Memory B cell (primary cell): ENCODE measurements around the gene PACS2.
"Not testable (repeated sequence)": the region's sequence is repeated elsewhere in the genome, so short reads cannot be mapped to it uniquely, and the experiment has no call there.

Experiments used
- ATAC-seq: fragments of 150-1000 bp; cut with Tn5 transposase; 2 replicates; pipeline ENCODE4 v1.10.0; 2021; ENCODE audit warnings: low read depth, mild to moderate bottlenecking, moderate library complexity
- DNase-seq, 2 donors: peaks; one replicate each; pipeline ENCODE4 v3.0.0; 2022; ENCODE audit warnings: low spot score in 2 of 2
- H3K27ac Mint-ChIP-seq: one replicate; pipeline ENCODE4 v1.8.0; 2022; ENCODE audit warnings: mild to moderate bottlenecking, moderate library complexity, mixed read lengths
- H3K27me3 Mint-ChIP-seq: one replicate; pipeline ENCODE4 v1.8.0; 2022; ENCODE audit warnings: mixed read lengths
- H3K36me3 Mint-ChIP-seq: one replicate; pipeline ENCODE4 v1.8.0; 2022; ENCODE audit warnings: mild to moderate bottlenecking, mixed read lengths
- H3K4me1 Mint-ChIP-seq: one replicate; pipeline ENCODE4 v1.8.0; 2022; ENCODE audit warnings: mixed read lengths
- H3K4me3 Mint-ChIP-seq: one replicate; pipeline ENCODE4 v1.8.0; 2022; ENCODE audit warnings: mild to moderate bottlenecking, moderate library complexity, mixed read lengths
- H3K9me3 Mint-ChIP-seq: one replicate; pipeline ENCODE4 v1.8.0; 2022; ENCODE audit warnings: mixed read lengths

PACS2 gene

DNA sequence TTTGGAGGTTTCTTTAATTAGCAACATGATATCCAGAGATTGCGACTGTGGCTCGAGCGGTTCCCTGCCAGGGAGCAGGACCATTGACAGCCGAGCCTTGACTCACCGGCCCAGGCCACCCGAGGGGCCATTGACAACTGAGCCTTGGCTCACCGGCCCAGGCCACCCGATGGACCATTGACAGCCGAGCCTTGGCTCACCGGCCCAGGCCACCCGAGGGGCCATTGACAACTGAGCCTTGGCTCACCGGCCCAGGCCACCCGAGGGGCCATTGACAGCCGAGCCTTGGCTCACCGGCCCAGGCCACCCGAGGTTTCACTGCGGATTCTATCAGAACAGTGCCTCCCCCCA lies 13.1 kb downstream of the PACS2 start:
- DNase-seq, H3K9me3 Mint-ChIP-seq: not testable (repeated sequence)

DNA sequence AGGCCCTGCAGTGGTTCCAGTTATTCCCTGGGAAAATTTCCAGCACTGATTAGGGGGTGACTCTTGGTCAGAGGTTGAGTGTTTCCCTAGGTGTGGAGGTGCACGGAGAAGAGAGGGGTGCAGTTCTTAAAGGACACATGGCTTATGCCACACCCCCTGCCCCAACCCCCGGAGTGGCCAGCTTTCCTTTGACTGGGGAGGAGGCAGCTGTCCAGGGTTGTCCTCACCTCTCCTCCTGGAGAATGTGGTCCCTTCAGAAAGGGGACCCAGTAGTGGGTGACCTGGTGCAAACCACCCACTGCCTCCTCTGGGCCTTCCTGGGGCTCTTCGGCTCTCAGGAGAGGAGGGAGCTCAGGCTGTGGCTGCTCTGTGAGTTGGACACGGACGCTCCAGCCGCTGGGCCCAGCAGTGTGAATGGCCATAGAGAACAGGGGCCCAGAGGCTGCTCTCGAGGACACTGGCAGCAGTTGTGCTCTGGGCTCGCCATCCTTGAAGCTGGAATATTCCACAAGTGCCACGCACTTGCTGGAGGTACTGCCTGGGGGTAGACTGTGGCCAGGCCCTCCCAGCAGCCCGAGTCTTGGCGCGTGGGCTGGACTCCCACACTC lies 13.6 kb downstream of the PACS2 start:
- Mint-ChIP-seq H3K4me1 (peaks cover 24% of the 10 kb centered on the region), H3K36me3 (peaks cover 5% of the 10 kb centered on the region), H3K27ac (no peak overlapping the region), H3K4me3 (no peak overlapping the region), H3K27me3 (no peaks in the 10 kb centered on the region), H3K9me3 (no peaks in the 10 kb centered on the region)
- DNase-seq (no peak), ATAC-seq (no peak)

More for the DNA sequence above, 13.1 kb downstream of the PACS2 start:
- not testable (repeated sequence) for ATAC-seq, H3K27ac Mint-ChIP-seq, H3K36me3 Mint-ChIP-seq, H3K27me3 Mint-ChIP-seq, H3K4me3 Mint-ChIP-seq
- peaks cover 23% of the 10 kb centered on the region for H3K4me1 Mint-ChIP-seq

DNA sequence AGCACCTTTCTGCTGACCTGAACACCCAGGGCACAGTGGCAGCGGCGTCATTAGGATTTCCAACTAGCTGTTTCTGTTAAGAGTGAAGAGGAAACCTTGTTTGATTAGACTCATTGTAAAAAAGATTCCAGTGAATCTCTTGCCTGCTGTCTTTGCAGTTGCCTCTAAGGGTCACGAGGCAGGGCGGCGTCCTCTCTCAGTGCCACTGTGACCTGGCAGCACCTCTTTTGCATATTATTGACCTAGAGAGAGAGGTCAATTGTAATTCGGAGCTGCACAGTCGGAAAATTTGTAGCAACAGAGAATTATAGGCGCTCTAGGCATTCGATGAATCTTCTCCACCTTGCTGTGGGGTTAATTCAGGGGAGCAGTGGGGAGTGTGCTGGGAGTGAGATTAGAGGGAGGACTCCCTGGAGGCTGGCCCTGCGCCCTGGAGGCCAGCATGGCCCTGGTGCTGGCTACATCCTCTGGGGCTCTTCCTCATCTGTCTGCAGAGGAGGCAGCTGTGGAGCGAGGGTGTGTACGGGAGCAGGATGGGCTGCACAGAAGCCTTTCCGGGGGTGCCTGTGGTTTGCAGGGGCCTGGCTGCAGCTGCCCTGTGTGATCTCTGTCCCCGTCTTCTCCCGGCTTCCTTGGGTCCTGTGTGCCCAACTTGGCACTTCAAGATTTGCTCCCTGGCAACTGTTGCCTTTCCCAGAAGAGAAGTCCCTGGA lies 14.3 kb downstream of the PACS2 start:
- peaks cover 20% of the 10 kb centered on the region for H3K4me1 Mint-ChIP-seq
- no peaks in the 10 kb centered on the region for H3K27me3 Mint-ChIP-seq
- no peak overlapping the region for H3K4me3 Mint-ChIP-seq
- ATAC-seq = no peak
- H3K27ac Mint-ChIP-seq = no peak overlapping the region
- DNase-seq = no peak
- peaks cover 2% of the 10 kb centered on the region for H3K36me3 Mint-ChIP-seq
- H3K9me3 Mint-ChIP-seq = no peaks in the 10 kb centered on the region

DNA sequence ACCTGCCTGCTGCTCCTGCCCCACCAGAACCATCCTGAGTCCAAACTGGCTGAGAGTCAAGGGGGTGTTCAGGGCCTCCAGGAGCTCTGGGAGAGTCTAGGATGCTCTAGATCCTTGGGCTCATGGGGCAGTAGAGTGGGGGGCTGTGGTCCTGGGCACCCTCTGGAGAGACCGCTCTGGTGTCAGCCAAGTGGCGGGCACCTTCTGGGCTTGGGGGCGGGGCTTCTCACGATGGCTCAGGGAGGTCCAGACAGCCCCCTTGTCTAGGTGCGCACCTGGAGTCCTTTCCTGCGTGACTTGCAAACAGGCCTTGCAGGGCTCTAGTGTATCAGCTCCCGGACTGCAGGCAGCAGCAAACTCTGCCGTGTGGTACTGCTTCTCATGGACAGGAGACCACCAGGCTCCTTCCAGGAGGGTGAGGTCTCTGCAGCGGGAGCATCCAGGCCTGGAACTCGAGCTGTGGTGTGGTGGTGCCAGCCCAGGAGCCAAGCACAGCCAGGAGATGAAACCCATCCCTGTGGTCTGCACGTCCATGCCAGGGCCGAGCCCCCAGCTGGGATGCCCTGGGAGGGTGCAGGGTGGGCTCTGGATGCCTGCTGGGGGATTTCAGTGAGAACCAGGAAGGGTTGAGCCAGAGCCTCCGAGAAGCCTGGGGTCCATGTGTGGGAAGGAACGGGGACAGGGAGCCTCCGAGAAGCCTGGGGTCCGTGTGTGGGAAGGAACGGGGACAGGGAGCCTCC lies 15.0 kb downstream of the PACS2 start:
- no peak overlapping the region for H3K27ac Mint-ChIP-seq
- no peaks in the 10 kb centered on the region for H3K9me3 Mint-ChIP-seq
- DNase-seq (no peak), ATAC-seq (no peak)
- H3K4me1 Mint-ChIP-seq = peaks cover 20% of the 10 kb centered on the region
- no peak overlapping the region for H3K4me3 Mint-ChIP-seq
- no peaks in the 10 kb centered on the region for H3K27me3 Mint-ChIP-seq
- peaks cover 2% of the 10 kb centered on the region for H3K36me3 Mint-ChIP-seq

DNA sequence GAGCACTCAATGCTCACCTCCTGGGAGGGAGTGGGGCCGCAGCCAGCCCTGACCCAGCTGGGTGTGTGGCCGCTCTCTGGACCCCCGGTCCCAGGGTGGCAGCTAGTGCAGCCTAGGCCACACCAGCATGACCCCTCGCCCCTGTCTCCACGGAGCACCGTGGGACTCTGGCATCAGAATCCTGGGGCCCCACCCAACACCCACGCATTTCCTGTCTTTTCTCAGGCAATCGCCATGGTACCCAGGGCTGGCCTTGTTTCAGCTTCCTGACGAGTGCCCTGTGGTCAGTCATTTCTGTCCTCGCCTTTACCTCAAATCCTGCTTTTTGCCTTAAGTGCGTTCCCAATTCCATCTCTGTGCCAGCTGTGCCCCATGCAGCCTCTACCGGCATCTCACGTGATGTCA lies 15.9 kb downstream of the PACS2 start:
- Mint-ChIP-seq H3K4me3 (no peak overlapping the region), H3K36me3 (peaks cover 2% of the 10 kb centered on the region), H3K9me3 (no peaks in the 10 kb centered on the region), H3K4me1 (peaks cover 20% of the 10 kb centered on the region), H3K27ac (no peak overlapping the region), H3K27me3 (no peaks in the 10 kb centered on the region)
- DNase-seq (no peak), ATAC-seq (no peak)

DNA sequence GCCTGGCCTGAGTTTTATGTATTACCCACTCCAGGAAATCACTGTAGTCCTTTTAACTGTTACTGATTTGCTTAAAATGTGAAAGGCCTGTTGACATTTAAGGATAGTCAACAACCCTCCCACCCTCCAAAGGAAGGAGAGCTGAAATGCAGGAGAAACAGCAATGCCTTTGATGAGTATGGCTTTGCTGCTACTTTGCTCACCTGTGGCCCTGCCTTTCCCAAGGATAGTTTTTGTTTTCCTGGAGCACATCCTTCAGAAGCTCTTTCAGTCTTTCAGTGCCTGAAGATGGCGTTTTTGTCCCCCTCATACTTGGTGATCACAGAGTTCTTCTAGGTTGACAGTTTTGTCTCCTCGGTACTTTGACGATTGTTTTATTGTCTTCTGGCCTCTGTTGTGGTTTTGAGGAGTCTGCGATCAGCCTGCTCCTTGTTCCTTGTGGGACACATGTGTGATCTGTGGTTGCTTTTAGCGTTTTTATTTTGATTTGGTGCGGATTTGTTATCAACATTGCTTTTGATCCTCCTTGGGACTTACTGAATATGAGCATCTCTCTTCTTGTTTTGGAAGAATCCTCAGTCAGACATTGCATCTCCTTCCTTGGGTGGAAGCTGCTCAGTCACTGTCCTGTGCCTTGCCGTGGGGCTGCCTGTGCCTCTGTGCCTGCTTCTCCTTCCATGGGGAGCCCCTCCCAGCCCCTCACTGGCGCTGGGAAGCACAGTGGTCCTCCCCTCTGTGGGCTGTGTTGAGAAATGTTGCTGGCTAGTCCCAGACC lies 17.2 kb downstream of the PACS2 start:
- H3K9me3 Mint-ChIP-seq = no peaks in the 10 kb centered on the region
- no peak overlapping the region for H3K27ac Mint-ChIP-seq
- no peak overlapping the region for H3K4me3 Mint-ChIP-seq
- peaks cover 20% of the 10 kb centered on the region for H3K4me1 Mint-ChIP-seq
- DNase-seq (no peak), ATAC-seq (no peak)
- no peaks in the 10 kb centered on the region for H3K27me3 Mint-ChIP-seq
- H3K36me3 Mint-ChIP-seq = peaks cover 5% of the 10 kb centered on the region

DNA sequence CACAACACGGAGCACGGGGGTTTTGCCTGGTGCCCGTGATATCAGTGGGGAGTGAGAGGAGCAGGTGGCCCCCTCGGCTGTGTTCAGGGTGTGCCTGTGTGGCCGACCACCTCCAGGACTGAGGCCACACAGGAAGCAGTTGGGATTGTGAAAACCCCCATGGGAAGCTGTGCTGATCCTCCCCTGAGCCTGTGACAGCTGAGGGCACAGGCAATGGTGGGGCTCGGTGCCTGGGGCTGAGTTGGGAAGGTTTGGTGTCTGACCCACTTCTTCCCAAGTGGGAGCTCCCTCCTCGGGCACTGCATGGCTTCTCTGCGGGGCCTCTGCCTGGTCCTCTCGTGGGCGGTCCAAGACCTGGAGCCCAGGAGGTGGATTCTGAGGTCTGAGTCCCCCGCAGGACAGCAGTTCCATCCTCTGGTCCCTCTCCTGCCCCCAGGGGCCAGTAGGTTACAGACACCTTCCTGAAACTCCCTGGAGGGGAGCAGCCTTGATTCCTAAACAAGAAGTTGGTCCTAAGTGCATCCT lies 17.9 kb downstream of the PACS2 start:
- ATAC-seq = no peak
- H3K9me3 Mint-ChIP-seq = no peaks in the 10 kb centered on the region
- no peaks in the 10 kb centered on the region for H3K27me3 Mint-ChIP-seq
- H3K4me1 Mint-ChIP-seq = peaks cover 20% of the 10 kb centered on the region
- no peak overlapping the region for H3K27ac Mint-ChIP-seq
- no peak overlapping the region for H3K4me3 Mint-ChIP-seq
- DNase-seq = no peak
- H3K36me3 Mint-ChIP-seq = peaks cover 6% of the 10 kb centered on the region

DNA sequence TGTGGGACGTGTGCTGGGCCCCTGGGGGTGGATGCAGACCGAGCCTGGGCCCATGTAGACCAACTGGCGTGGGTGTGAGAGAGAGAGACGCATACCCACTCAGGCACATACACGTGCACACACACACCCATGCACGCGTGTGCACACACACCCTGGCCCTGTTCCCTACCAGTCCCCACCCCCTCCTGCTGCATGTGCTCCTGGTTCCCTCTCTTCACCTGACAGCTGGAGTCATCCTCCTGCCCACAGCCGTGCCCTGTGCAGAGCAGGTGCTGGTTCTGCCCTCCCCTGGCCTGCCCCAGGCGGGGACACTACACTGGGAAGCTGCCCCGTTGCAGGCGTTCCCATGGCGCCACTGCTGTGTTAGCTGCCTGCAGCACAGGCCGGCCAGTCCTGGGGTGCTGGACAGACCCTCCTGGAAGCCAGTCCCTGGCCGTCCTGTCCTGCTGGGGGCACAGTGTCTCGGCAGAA lies 18.5 kb downstream of the PACS2 start:
- no peaks in the 10 kb centered on the region for H3K27me3 Mint-ChIP-seq
- H3K36me3 Mint-ChIP-seq = peaks cover 6% of the 10 kb centered on the region
- H3K4me1 Mint-ChIP-seq = peaks cover 20% of the 10 kb centered on the region
- H3K9me3 Mint-ChIP-seq = no peaks in the 10 kb centered on the region
- H3K27ac Mint-ChIP-seq = no peak overlapping the region
- no peak for ATAC-seq
- no peak overlapping the region for H3K4me3 Mint-ChIP-seq
- DNase-seq = no peak

DNA sequence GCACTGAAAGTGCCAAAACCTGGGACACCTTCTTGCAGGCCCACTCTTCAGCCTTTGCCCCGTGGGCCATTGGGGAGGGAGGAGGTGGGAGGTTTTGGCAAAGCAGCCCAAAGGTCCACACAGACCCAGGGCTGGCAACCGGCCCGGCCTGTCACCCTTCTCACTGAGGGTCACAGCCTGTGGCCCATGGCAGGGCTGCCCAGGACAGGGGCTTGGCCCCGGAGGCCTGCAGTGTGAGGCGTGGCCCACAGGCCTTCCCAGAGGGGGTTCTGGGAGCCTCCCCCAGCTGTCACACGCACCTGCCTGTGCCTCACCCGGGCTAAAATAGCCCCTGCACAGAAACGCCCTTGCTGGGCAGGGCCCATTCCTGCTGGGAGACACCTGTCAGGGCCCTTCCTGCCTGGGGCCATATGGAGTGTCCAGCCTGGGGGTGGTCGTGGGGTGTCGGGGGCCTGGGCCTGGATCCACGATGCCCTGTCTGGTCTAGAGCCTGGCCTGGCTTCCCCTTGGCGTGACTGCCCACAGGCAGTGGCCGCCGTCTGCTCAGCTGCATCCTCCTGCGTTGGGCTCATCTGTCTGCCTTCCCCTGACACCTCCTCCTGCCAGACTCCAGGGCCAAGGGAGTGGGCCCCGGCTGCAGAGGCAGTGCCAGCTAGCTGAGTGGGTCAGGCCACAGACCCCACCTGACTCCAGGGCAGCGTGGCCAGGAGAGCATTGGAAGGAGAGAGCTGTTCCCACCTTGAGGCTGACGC lies 19.2 kb downstream of the PACS2 start:
- ATAC-seq (no peak), DNase-seq (no peak)
- Mint-ChIP-seq H3K27me3 (no peaks in the 10 kb centered on the region), H3K4me1 (peaks cover 19% of the 10 kb centered on the region), H3K27ac (no peak overlapping the region), H3K9me3 (no peaks in the 10 kb centered on the region), H3K4me3 (no peak overlapping the region), H3K36me3 (peaks cover 6% of the 10 kb centered on the region)

DNA sequence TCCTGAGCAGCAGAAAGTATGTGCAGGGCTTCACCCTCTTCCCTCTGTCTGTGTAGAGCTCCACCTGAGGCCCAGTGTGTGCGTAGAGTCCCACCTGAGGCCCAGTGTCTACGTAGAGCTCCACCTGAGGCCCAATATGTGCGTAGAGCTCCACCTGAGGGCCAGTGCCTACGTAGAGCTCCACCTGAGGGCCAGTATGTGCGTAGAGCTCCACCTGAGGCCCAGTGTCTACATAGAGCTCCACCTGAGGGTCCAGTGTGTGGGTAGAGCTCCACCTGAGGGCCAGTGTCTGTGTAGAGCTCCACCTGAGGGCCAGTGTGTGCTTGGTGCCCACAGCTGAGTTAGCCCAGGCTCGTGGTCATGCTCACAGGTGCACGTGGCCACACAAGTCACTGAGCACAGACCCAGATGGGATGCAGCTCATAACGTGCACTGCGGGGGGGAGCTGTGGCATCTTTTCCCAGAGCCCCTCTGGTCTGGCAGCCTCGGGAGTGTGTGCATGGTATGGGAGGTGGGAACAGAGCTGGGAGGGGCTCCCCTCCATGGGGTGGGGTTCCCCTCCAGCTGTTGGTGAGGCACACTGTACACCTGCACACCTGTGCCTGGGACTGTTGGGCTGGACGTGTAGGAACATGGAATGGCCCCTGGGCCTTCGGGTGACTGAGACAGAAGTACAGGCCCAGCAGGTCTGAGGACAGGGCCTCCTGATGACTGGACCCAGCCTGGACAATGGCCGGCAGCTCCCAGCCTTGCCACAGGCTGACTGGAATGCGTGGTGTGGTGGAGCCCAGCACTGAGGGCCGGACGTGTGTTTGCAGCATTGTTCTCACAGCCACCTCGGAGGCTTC lies 20.1 kb downstream of the PACS2 start:
- Mint-ChIP-seq H3K36me3 (peaks cover 6% of the 10 kb centered on the region), H3K27me3 (no peaks in the 10 kb centered on the region), H3K4me1 (peaks cover 15% of the 10 kb centered on the region), H3K9me3 (no peaks in the 10 kb centered on the region), H3K4me3 (no peak overlapping the region), H3K27ac (no peak overlapping the region)
- ATAC-seq (no peak), DNase-seq (no peak)

DNA sequence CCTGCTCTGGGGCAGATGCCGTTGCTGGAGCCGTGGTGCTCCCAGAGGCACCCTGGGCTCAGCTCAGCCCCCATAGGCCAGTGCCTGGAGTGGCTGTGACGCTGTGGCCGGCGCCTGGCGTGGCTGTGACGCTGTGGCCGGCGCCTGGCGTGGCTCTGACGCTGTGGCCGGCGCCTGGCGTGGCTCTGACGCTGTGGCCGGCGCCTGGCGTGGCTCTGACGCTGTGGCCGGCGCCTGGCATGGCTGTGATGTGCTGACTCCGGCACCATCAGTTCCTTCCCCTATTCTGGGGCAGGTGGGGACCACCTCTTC lies 20.6 kb downstream of the PACS2 start:
- H3K4me1 Mint-ChIP-seq = peaks cover 17% of the 10 kb centered on the region
- ATAC-seq, H3K27me3 Mint-ChIP-seq, H3K9me3 Mint-ChIP-seq, H3K4me3 Mint-ChIP-seq, DNase-seq, H3K36me3 Mint-ChIP-seq, H3K27ac Mint-ChIP-seq: not testable (repeated sequence)

DNA sequence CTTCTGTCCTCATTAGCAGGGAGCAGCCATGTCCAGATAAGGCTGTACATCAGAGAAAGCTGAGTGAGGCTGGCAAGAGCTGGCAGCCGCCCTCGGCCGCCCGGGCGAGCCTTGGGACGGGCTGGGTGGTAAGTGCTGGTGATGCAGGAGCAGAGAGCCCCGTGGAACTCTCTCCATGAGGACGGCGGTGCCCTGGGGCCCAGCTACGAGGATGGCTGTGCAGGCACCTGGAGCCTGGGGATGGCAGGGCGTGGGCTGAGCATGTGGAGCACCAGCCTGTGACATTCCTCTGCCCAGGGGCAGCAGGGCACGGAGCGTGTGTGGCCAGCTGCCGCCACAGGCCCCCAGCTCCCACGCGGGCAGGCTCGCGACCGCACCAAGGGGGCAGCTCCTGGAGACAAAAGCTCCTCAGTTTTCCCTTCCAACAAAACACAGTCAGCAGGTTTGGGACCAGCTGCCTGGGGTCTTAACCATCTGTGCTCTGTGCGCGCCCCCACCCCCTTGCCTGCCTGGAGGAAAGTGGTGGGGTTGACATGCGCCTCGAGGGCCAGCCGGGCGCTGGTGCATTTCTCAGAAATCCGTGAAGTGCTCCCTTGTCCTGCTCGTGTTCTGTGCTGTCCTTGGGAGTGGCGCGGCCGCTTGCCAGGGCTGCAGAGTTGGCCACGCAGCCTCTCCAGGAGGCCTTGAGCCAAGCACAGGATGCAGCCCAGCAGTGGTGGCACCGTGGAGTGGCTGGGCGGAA lies 21.4 kb downstream of the PACS2 start:
- no peak for DNase-seq
- peaks cover 17% of the 10 kb centered on the region for H3K4me1 Mint-ChIP-seq
- H3K27ac Mint-ChIP-seq = no peak overlapping the region
- no peaks in the 10 kb centered on the region for H3K27me3 Mint-ChIP-seq
- no peak for ATAC-seq
- H3K4me3 Mint-ChIP-seq = no peak overlapping the region
- peaks cover 6% of the 10 kb centered on the region for H3K36me3 Mint-ChIP-seq
- no peaks in the 10 kb centered on the region for H3K9me3 Mint-ChIP-seq
